Hypothalamus (tissue), 51 donors: ENCODE measurements around the gene MYLK.

ENCODE experiments used
- DNase-seq, 51 donors: peaks; one replicate each; lab custom pipeline; 2025; lab: John Stamatoyannopoulos, UW

The MYLK gene

DNA sequence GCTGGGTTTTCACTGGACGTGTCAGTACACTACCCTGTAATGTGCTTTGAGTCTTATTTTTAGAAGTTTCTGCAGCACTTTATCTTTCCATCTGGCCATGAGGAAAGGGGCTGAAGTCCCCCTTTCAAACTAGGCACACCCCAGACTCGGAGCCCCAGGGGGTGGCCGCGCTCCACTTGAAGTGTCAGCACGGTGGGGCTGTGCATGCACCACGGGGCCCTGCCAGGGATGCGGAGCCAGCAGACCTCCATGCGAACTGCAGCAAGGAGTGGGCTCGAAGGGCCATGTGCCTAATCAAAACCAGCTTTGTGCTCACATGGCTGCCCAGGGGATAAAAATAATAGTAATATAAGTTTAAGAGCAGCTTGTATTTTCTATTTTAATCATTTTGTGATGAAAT is 198.4 kb downstream of the MYLK start:
- DNase-seq, result no peak

DNA sequence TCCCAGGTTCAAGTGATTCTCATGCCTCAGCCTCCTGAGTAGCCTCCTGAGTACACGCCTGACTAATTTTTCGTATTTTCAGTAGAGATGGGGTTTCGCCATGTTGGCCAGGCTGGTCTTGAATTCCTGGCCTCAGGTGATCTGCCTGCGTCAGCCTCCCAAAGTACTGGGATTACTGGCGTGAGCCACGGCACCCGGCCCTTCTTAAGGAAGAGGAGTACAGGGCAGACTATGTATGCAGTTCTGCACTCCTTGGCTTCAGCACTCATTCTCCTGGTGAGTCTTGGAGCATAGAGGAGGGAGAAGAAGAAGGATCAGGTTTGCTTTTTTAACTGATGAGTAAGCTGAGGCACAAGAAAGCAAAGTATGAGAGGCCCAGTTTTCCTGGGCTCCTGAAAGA is 199.5 kb downstream of the MYLK start:
- no peak for DNase-seq

DNA sequence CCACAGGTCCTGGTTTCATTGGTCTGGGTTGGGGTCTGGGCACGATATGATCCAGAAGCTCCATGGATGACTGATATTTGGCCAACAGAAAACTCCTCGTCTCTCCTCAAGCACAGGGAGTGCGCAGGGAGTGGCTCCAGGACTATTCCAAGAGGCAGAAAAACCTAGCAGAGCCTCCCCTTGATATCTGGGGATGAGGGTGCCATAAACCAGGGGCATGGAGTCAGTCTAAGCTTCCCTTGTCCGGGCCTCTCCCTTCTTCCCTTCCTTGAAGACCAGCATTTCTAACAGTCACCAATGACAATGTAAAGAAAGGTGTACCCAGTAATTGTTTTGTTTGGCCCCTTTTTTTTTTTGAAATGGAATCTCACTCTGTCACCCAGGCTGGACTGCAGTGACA is 199.9 kb downstream of the MYLK start:
- no peak for DNase-seq

DNA sequence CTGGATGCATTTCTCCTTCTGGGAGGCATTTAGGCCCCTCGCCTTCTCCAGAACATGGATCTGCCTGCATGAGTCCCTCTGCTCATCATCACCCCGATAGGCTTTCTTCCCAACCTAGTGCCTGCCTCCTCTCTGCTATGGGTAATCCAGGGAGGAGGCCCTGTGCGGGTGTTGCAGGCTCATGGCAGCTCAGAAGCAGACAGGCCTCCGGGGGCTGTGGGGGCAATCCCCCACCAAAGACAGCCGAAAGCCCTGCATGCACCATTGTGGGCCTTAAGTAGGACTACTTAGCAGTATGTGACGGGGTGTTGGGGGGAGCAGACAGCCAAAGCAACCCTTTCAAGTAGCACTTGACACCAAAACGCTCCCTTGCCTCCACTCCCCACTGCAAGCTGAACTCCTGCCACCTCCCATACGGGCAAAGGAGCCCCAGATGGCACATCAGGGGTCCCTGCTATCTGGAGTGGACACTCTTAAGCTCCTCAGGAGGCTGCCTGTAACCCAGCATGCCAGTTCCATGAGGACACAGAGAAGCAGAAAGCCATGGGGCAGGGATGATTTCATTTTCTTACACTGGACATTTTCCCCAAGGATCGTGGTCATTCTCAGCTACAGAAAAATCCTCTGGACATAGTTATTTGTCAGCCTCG is 200.5 kb downstream of the MYLK start:
- no peak for DNase-seq

- DNase-seq, result no peak
Measured at GRCh38 chr3:123682781-123683504, 201.2 kb downstream of the MYLK start.

- no peak for DNase-seq
Measured at GRCh38 chr3:123682302-123682701, 201.8 kb downstream of the MYLK start.

GRCh38 chr3:123679712-123680386 is 204.3 kb downstream of the MYLK start:
- DNase-seq, result no peak

GRCh38 chr3:123678108-123678511 is 206.0 kb downstream of the MYLK start:
- DNase-seq, result no peak

- DNase-seq, result no peak
Measured at GRCh38 chr3:123672429-123673146, 211.5 kb downstream of the MYLK start.

- no peak for DNase-seq
Measured at GRCh38 chr3:123670743-123671142, 213.4 kb downstream of the MYLK start.

DNA sequence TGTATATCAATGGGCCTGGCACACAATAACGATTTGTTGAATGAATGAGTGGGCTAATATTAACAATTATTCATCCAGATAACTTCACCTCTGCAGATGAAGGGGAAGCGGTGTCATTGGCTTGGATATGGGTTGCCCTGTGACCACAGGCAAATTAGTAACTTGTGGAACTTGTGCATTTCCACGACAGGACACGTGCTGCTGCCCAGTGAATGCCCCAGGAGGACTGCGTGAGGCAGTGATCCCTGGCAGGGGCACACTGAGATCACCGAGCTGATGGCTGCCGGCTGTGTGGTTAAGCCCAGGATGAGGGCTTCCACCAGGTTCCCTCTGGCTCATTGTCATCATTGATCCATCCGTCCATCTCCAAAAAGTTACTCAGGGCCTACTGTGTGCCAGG is 215.2 kb downstream of the MYLK start:
- no peak for DNase-seq

GRCh38 chr3:123667784-123668183 is 216.3 kb downstream of the MYLK start:
- no peak for DNase-seq

- DNase-seq, result no peak
Measured at GRCh38 chr3:123664753-123665152, 219.4 kb downstream of the MYLK start.

DNA sequence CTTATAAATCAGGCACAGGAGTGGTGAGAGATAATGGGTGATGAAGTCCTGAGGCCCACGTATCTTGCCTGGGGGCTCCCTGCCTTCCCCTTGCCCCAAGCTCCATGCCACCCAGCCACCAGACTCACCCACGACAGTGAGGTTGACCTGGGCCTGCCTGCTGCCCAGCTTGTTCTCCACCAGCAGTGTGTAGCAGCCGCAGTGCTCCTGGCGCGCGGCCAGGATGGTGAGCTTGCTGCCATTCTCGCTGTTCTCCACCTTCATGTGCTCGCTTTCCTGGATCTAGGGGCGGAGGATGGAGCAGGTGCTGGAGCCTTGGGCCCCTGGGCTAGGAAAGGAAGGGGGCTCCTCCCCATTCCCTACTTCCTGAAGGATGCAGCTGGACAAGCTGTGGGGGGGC is 220.2 kb downstream of the MYLK start:
- DNase-seq, result no peak

DNA sequence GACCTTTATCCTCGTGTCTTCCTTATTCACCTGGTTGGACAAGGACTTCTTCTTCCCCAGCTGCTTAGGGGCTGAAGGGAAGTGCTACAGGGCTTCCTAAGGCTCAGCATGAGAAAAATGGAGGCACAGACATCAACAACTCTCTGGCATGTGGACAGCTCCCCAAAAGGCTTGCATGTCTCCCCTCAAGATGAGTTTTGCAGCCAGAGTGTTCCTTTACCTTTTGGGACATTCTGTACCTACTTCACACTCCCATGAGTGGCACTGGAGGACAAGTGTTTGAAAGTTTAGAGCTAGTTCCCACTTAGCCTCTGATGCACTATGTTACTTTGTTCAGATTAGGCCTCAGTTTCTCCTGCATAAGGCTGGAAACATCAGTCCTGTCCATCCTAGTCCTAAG is 222.2 kb downstream of the MYLK start:
- DNase-seq, result no peak

DNA sequence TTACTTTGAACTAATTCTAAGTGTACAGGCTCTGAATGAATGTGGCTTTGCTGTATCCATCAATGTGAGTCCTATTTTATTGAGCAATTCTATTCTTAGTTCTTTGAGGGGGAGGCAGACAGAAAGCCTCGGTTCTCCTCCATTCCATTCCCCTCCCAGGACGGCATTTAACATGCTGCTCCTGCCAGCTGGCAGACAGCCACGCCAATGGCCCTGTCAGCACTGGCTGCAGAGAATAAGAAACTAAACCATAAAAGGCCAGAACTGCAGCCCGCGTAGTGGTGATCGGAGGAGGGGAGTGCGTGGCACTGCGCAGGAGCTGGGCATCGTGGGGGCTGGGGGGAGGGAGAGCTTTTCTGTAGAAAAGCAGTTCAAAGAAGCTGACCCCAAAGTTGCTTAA is 223.2 kb downstream of the MYLK start:
- peak in 46 of 51 donors; percentile 10 to 84 (median 66) for DNase-seq

DNA sequence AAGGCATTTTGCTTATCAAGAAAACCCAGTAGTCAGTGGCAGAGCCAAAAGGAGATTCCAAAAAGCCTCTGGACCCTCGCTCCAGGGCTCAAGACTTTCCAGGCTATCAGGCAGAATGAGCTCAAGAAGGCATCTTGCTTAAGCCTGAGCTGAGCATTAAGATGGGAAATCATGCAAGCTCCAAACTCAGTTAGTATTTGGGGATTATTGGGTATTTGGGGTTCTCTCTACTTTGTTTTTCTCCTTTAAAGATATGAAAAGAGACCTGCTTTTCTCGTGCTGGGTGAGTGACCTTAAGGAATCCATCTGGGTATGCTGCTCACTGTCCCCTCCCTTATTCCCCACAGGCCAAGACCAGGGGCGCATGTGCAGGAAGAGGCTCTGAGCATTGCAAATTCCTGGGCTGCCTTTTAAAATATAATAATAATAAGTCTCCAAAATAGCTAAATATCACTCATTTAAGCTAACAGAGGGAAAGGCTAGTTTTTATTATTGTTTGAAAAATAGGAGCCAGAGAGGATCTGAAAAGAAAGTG is 223.9 kb downstream of the MYLK start:
- no peak for DNase-seq

DNA sequence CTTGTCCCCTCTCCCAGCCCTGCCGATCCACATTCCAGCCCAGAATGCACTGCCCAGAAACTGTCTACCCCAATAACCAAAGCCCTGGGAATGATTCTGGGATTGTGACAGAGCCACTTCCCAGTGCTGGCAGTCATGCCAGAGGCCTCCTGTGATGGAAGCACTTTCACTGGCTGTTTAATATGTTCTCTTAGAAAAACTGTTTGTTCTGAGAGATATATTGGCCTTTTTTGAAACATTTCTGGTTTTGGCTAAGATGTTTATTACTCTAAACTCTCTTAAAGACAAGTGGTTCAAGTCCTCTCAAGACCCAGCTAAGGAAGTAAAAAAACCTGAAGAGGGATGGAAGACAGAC is 225.3 kb downstream of the MYLK start:
- peak in 13 of 51 donors; percentile 6 to 60 (median 28) for DNase-seq

GRCh38 chr3:123658118-123658851 is 225.8 kb downstream of the MYLK start:
- DNase-seq, result peak in 25 of 51 donors; percentile 11 to 58 (median 30)

- no peak for DNase-seq
Measured at GRCh38 chr3:123657568-123657967, 226.6 kb downstream of the MYLK start.
